ENCODE results near the gene EIF4B. TPM values are rescaled to one million over a fixed set of nuclear protein-coding genes. Genes with fewer than 3 reads are reported as not detected.

Gene EIF4B
- total and polyA plus RNA-seq, 2 of the 13 experiments (the other 11 are each of a cell fraction or from before 2014, with no cell fraction given) = 416 to 548 TPM

DNA sequence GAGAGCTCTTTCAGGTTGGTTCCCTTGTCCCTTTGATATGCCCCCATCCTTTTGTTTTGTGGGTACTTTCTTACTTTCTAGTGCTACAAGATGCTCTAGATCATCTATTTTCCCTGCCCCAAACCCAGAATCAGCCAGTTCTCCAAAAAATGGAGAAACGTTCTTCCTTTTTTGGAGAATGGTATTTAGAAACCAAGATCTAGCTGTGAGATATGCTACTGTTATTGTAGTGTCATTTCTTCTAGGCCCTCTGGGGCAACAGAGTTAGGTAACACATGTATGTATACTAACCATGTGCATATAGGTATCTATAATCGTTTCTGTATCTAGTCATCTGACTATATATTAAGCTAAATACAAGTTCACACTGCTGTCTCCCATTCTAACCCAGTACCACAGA lies 84.3 kb downstream of the EIF4B start:
- Histone ChIP-seq H3K36me3 (replicated peaks in 1 of 2; ENCODE audit: control insufficient read depth in 1 of 2, insufficient read depth in 2 of 2, low read length in 2 of 2) (no peaks in the 10 kb centered on the region), H3K9ac (ENCODE audit: insufficient read depth, low read depth, low read length) (no peak overlapping the region), H3K4me1 (ENCODE audit: insufficient read depth, low read length) (peaks cover 18% of the 10 kb centered on the region), H3K9me3 (ENCODE audit: low read length) (no peaks in the 10 kb centered on the region), H3K79me2 (ENCODE audit: insufficient read depth, low read length) (no peaks in the 10 kb centered on the region), H3K27me3 (ENCODE audit: control insufficient read depth in 1 of 2, insufficient read depth in 2 of 2, low read length in 2 of 2) (peaks cover 0 to 12% of the 10 kb centered on the region in 2 experiments; a peak in 2 of 5 replicates), H3K27ac (ENCODE audit: extremely low read length, insufficient read depth, low read length) (no peak overlapping the region), H2AFZ (ENCODE audit: low read length) (no peak overlapping the region), H3K4me2 (ENCODE audit: low read depth, low read length) (no peak overlapping the region), H3K4me3 (replicated peaks in 1 of 3; ENCODE audit: insufficient read depth in 1 of 3, low read depth in 2 of 3, low read length in 3 of 3) (no peak overlapping the region), H4K20me1 (ENCODE audit: insufficient read depth, low read length) (no peaks in the 10 kb centered on the region)
- DNase-seq (ENCODE audit: low spot score) = no peak
- ChIA-PET CTCF (ENCODE audit: low intra/inter-chr PET ratio, low total read pairs) (no interaction called here), POLR2A (interaction anchor here (2.5 kb wide), 1 partner anchor 11 kb away, joined by 11 read pairs; the partner anchor contains the start of gene SPRYD3)
- FAIRE-seq = no peak
- intact Hi-C loops (cut with micrococcal nuclease; ENCODE audit: unreplicated experiment) (no loop called here), in situ Hi-C loops (cut with HindIII; ENCODE audit: extremely low pct_ligation_motif_present, low pct_unique_long_range_greater_than_20kb) (no loop called here)
- ATAC-seq = no peak
- no TSS peak for BruUV-seq (replicated peaks)
- 7% methylated on average over 2 of the region's 2 CpGs for WGBS (ENCODE audit: low lambda C conversion rate)
- TF ChIP-seq ZSCAN9 (CRISPR knock-in tag; IDR thresholded peaks at IDR 0.05; ENCODE audit: borderline replicate concordance) (no peak), MEF2D (CRISPR knock-in tag; IDR thresholded peaks at IDR 0.05) (no peak), ZNF44 (CRISPR knock-in tag; IDR thresholded peaks at IDR 0.05) (no peak), ZNF317 (CRISPR knock-in tag; IDR thresholded peaks at IDR 0.05) (no peak), TBP (CRISPR knock-in tag; IDR thresholded peaks at IDR 0.05) (no peak), ZNF724P (CRISPR knock-in tag; IDR thresholded peaks at IDR 0.05; ENCODE audit: borderline replicate concordance) (no peak), RFX5 (IDR thresholded peaks at IDR 0.05; ENCODE audit: low read depth, low read length) (no peak), ZNF296 (CRISPR knock-in tag; conservative IDR thresholded peaks at IDR 0.05) (no peak), ZNF615 (CRISPR knock-in tag; IDR thresholded peaks at IDR 0.05; ENCODE audit: borderline replicate concordance) (no peak), PHF20 (CRISPR knock-in tag; IDR thresholded peaks at IDR 0.05) (no peak), KMT2B (CRISPR knock-in tag; IDR thresholded peaks at IDR 0.05) (no peak), POLR2A (IDR thresholded peaks at IDR 0.05; ENCODE audit: insufficient read depth in 1 of 2, low read depth in 2 of 2, low read length in 2 of 2) (no peak)
- TF ChIP-seq, protein P1, sequence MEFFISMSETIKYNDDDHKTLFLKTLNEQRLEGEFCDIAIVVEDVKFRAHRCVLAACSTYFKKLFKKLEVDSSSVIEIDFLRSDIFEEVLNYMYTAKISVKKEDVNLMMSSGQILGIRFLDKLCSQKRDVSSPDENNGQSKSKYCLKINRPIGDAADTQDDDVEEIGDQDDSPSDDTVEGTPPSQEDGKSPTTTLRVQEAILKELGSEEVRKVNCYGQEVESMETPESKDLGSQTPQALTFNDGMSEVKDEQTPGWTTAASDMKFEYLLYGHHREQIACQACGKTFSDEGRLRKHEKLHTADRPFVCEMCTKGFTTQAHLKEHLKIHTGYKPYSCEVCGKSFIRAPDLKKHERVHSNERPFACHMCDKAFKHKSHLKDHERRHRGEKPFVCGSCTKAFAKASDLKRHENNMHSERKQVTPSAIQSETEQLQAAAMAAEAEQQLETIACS (CRISPR knock-in tag; IDR thresholded peaks at IDR 0.05) = no peak
- TF ChIP-seq, protein P2, sequence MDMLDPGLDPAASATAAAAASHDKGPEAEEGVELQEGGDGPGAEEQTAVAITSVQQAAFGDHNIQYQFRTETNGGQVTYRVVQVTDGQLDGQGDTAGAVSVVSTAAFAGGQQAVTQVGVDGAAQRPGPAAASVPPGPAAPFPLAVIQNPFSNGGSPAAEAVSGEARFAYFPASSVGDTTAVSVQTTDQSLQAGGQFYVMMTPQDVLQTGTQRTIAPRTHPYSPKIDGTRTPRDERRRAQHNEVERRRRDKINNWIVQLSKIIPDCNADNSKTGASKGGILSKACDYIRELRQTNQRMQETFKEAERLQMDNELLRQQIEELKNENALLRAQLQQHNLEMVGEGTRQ (IDR thresholded peaks at IDR 0.05; ENCODE audit: low read depth, low read length) = no peak
- TF ChIP-seq, protein P2 (CRISPR knock-in tag; IDR thresholded peaks at IDR 0.05; ENCODE audit: borderline replicate concordance) = no peak
- TF ChIP-seq, protein P3, sequence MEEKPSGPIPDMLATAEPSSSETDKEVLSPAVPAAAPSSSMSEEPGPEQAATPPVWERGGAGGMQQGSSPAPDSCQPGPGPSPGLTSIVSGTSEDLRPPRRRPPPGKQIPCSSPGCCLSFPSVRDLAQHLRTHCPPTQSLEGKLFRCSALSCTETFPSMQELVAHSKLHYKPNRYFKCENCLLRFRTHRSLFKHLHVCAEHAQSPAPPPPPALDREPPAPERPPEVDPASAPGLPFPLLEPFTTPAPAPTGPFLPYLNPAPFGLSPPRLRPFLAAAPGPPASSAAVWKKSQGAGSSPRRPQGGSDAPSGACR (CRISPR knock-in tag; IDR thresholded peaks at IDR 0.05) = no peak
- TF ChIP-seq, protein P4, sequence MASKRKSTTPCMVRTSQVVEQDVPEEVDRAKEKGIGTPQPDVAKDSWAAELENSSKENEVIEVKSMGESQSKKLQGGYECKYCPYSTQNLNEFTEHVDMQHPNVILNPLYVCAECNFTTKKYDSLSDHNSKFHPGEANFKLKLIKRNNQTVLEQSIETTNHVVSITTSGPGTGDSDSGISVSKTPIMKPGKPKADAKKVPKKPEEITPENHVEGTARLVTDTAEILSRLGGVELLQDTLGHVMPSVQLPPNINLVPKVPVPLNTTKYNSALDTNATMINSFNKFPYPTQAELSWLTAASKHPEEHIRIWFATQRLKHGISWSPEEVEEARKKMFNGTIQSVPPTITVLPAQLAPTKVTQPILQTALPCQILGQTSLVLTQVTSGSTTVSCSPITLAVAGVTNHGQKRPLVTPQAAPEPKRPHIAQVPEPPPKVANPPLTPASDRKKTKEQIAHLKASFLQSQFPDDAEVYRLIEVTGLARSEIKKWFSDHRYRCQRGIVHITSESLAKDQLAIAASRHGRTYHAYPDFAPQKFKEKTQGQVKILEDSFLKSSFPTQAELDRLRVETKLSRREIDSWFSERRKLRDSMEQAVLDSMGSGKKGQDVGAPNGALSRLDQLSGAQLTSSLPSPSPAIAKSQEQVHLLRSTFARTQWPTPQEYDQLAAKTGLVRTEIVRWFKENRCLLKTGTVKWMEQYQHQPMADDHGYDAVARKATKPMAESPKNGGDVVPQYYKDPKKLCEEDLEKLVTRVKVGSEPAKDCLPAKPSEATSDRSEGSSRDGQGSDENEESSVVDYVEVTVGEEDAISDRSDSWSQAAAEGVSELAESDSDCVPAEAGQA (IDR thresholded peaks at IDR 0.05; ENCODE audit: low read depth) = no peak
- TF ChIP-seq, protein P4 (CRISPR knock-in tag; IDR thresholded peaks at IDR 0.05; ENCODE audit: borderline replicate concordance) = no peak
